IMR-90 (cell line): ENCODE results near the gene SYVN1. TPM values are rescaled to one million over a fixed set of nuclear protein-coding genes. Genes with fewer than 3 reads are reported as not detected.
A peak's percentile ranks its signal among the peaks of the same experiment; 100 is the strongest.

Experiments used
- ATAC-seq: fragments of 200-7000 bp; cut with Tn5 transposase; 2 replicates; pipeline ENCODE4 v1.9.1; 2020; ENCODE audit warnings: low read depth, mild to moderate bottlenecking, moderate library complexity
- BruUV-seq: library from RNA; stranded (reverse); fragments of 400-500 nt; replicated peaks from 2 replicates; lab custom pipeline; 2021; lab: Mats Ljungman, UMichigan
- CTCF ChIA-PET: fragments of 300-600 bp; formaldehyde crosslinking; extraction: SDS; loops from one replicate; lab custom pipeline; 2021; ENCODE audit warnings: antibody characterized with exemption; lab: Yijun Ruan, JAX
- POLR2A ChIA-PET: fragments of 300-600 bp; sonication (Branson Sonifier 250); formaldehyde crosslinking; loops from one replicate; lab custom pipeline; 2022; ENCODE audit warnings: antibody characterized with exemption; ENCODE audit not compliant: unreplicated experiment; lab: Charles Lee
- DNase-seq: peaks from one replicate; pipeline ENCODE4 v3.0.0; 2013
- H2AFZ ChIP-seq: replicated peaks from 2 replicates; pipeline ENCODE3; 2013; ENCODE audit warnings: low read length, mild to moderate bottlenecking; ENCODE audit not compliant: poor library complexity
- H2AK5ac ChIP-seq: 2 replicates; pipeline ENCODE4 v1.6.1; 2013; ENCODE audit warnings: low read depth, low read length, inconsistent platforms
- H2AK9ac ChIP-seq: replicated peaks from 2 replicates; pipeline ENCODE3; 2013; ENCODE audit warnings: mild to moderate bottlenecking, low read depth, low read length, moderate library complexity; ENCODE audit not compliant: poor library complexity
- H2BK120ac ChIP-seq: 2 replicates; pipeline ENCODE4 v1.6.1; 2013; ENCODE audit warnings: low read depth, low read length, inconsistent platforms
- H2BK15ac ChIP-seq: 3 replicates; pipeline ENCODE4 v1.6.1; 2013; ENCODE audit warnings: low read depth, low read length, inconsistent platforms
- H2BK20ac ChIP-seq: 2 replicates; pipeline ENCODE4 v1.6.1; 2013; ENCODE audit warnings: low read depth, mild to moderate bottlenecking, inconsistent platforms, low read length, moderate library complexity
- H2BK5ac ChIP-seq: 2 replicates; pipeline ENCODE4 v1.6.1; 2013; ENCODE audit warnings: mild to moderate bottlenecking, low read depth, low read length, inconsistent platforms; ENCODE audit not compliant: poor library complexity, severe bottlenecking
- H3K14ac ChIP-seq: replicated peaks from 2 replicates; pipeline ENCODE4 v1.6.1; 2013; ENCODE audit warnings: low read depth, low read length, inconsistent platforms
- H3K18ac ChIP-seq: 2 replicates; pipeline ENCODE4 v1.6.1; 2013; ENCODE audit warnings: low read depth, low read length, control low read depth
- H3K23ac ChIP-seq: 2 replicates; pipeline ENCODE4 v1.6.1; 2013; ENCODE audit warnings: low read depth, low read length, inconsistent platforms
- H3K27ac ChIP-seq: 2 replicates; pipeline ENCODE4 v1.5.1; 2013; ENCODE audit warnings: mild to moderate bottlenecking, control low read depth, low read length; ENCODE audit not compliant: insufficient read depth
- H3K27me3 ChIP-seq: 2 replicates; pipeline ENCODE4 v1.6.1; 2013; ENCODE audit warnings: low read length; ENCODE audit not compliant: control insufficient read depth, insufficient read depth
- H3K36me3 ChIP-seq: 2 replicates; pipeline ENCODE4 v1.6.1; 2013; ENCODE audit warnings: low read length, mixed read lengths; ENCODE audit not compliant: control insufficient read depth, insufficient read depth
- H3K4ac ChIP-seq: 2 replicates; pipeline ENCODE4 v1.6.1; 2013; ENCODE audit warnings: low read depth, low read length, inconsistent platforms
- H3K4me1 ChIP-seq: 2 replicates; pipeline ENCODE4 v1.6.1; 2013; ENCODE audit warnings: low read length, mixed read lengths; ENCODE audit not compliant: control insufficient read depth, insufficient read depth
- H3K4me2 ChIP-seq: 2 replicates; pipeline ENCODE4 v1.6.1; 2013; ENCODE audit warnings: low read depth, mild to moderate bottlenecking, control low read depth, low read length, moderate library complexity
- H3K4me3 ChIP-seq: 2 replicates; pipeline ENCODE4 v1.5.1; 2013; ENCODE audit warnings: low read depth, mild to moderate bottlenecking, control low read depth, low read length, moderate library complexity; ENCODE audit not compliant: insufficient read depth
- H3K56ac ChIP-seq: 2 replicates; pipeline ENCODE4 v1.6.1; 2013; ENCODE audit warnings: low read length, inconsistent platforms; ENCODE audit not compliant: insufficient read depth; ENCODE audit errors: extremely low read depth
- H3K79me1 ChIP-seq, 2 experiments: 2 replicates each; pipeline ENCODE4 v1.6.1; 2013; ENCODE audit warnings: low read length in 2 of 2, inconsistent platforms in 1 of 2, low read depth in 1 of 2
- H3K9ac ChIP-seq: 2 replicates; pipeline ENCODE4 v1.6.1; 2013; ENCODE audit warnings: low read depth, low read length, control low read depth
- H3K9me1 ChIP-seq: 2 replicates; pipeline ENCODE4 v1.6.1; 2013; ENCODE audit warnings: low read length, inconsistent platforms; ENCODE audit not compliant: insufficient read depth
- H3K9me3 ChIP-seq: 2 replicates; pipeline ENCODE4 v1.6.1; 2013; ENCODE audit warnings: low read length; ENCODE audit not compliant: control insufficient read depth, insufficient read depth
- H4K20me1 ChIP-seq: 2 replicates; pipeline ENCODE4 v1.6.1; 2013; ENCODE audit warnings: low read length, inconsistent platforms; ENCODE audit not compliant: insufficient read depth
- H4K5ac ChIP-seq: 2 replicates; pipeline ENCODE4 v1.6.1; 2013; ENCODE audit warnings: mild to moderate bottlenecking, low read depth, low read length, control low read depth
- H4K8ac ChIP-seq, 2 experiments: 2 replicates each; pipeline ENCODE4 v1.6.1; 2013; ENCODE audit warnings: low read depth in 2 of 2, low read length in 2 of 2, control low read depth in 1 of 2, inconsistent platforms in 1 of 2
- H4K91ac ChIP-seq: 2 replicates; pipeline ENCODE4 v1.6.1; 2013; ENCODE audit warnings: low read depth, low read length, inconsistent platforms; ENCODE audit not compliant: insufficient read depth
- CHD1 ChIP-seq: IDR thresholded peaks from 2 replicates; pipeline ENCODE4 v1.6.1; 2012; ENCODE audit warnings: low read depth, low read length, improper control_type of control experiment
- FOS ChIP-seq: fragments of 150-350 bp; IDR thresholded peaks from 2 replicates; pipeline ENCODE4 v1.6.1; 2016; ENCODE audit warnings: low read depth, low read length
- MAFK ChIP-seq: IDR thresholded peaks from 2 replicates; pipeline ENCODE4 v1.6.1; 2012; ENCODE audit warnings: low read depth, low read length, improper control_type of control experiment
- MAZ ChIP-seq: IDR thresholded peaks from 2 replicates; pipeline ENCODE4 v1.6.1; 2012; ENCODE audit warnings: low read depth, mild to moderate bottlenecking, low read length, improper control_type of control experiment, moderate library complexity, borderline replicate concordance
- NFE2L2 ChIP-seq: fragments of 150-350 bp; IDR thresholded peaks from 2 replicates; pipeline ENCODE4 v1.6.1; 2016; ENCODE audit warnings: low read depth, mild to moderate bottlenecking, low read length
- POLR2A ChIP-seq: IDR thresholded peaks from 2 replicates; pipeline ENCODE4 v1.6.1; 2012; ENCODE audit warnings: mild to moderate bottlenecking, low read depth, low read length
- RCOR1 ChIP-seq: IDR thresholded peaks from 2 replicates; pipeline ENCODE4 v1.6.1; 2012; ENCODE audit warnings: mild to moderate bottlenecking, low read length, improper control_type of control experiment; ENCODE audit not compliant: insufficient replicate concordance
- RFX5 ChIP-seq: IDR thresholded peaks from 2 replicates; pipeline ENCODE4 v1.8.0; 2012; ENCODE audit warnings: low read depth, mild to moderate bottlenecking, low read length, moderate library complexity
- WGBS, 2 experiments: methylation state at CpG; one replicate each; pipeline versions ENCODE4 v1.1.5 to v1.1.7; 2013; ENCODE audit warnings: missing lambda C conversion rate in 2 of 2; ENCODE audit not compliant: insufficient read length in 1 of 2; ENCODE audit errors: extremely low coverage in 2 of 2; 5-methylcytosine and 5-hydroxymethylcytosine counted together
- dilution Hi-C: fragments of 300-500 bp; cut with HindIII; formaldehyde crosslinking; loops from one replicate; pipeline ENCODE4 v1.14.3; 2018; ENCODE audit warnings: low sequenced_read_pairs; ENCODE audit not compliant: unreplicated experiment
- in situ Hi-C: fragments of 300-500 bp; cut with MboI; formaldehyde crosslinking; loops from 3 replicates; pipeline ENCODE4 v1.14.3; 2019; ENCODE audit warnings: low sequenced_read_pairs, inconsistent platforms, mixed read lengths
- intact Hi-C: fragments of 100-400 bp; cut with micrococcal nuclease; formaldehyde crosslinking; loops from 2 replicates; pipeline ENCODE4 v1.10.0; 2022
- polyA plus RNA-seq, 3 experiments: library from polyadenylated mRNA; depleted of rRNA; stranded (reverse); fragments of >200 nt; gene quantifications; 2 replicates each; pipeline ENCODE4 v1.2.3, GENCODE V29; 2012; ENCODE audit warnings: low replicate concordance in 1 of 3
- total RNA-seq: library from RNA; depleted of rRNA; stranded (reverse); fragments of >200 nt; gene quantifications from 2 replicates; pipeline ENCODE4 v1.2.3, GENCODE V29; 2012

SYVN1 gene
- total and polyA plus RNA-seq, 2 of the 4 experiments (the other 2 are of a cell fraction) = 9.5 to 52.9 TPM

DNA sequence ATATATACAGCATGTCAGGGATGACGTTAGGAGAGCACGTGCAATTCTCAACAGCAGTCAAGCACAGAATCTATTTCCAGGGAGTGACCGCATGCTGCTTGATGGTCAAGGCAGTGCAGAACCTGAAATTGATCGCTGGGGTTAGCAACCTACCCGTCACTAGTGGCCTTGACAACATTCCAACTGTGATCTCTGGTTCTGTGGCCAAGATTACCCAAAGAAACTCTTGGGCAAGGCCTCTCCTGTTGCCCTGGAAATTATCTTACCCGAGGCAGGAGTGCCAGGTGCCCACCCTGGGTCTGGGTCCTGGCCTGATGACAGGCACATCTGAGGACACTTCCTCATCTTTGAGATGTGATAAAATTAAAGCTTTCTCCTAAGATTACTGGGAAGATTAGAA lies 20.5 kb downstream of the SYVN1 start:
- Histone ChIP-seq H2BK5ac (no peak overlapping the region), H3K18ac (no peak overlapping the region), H3K56ac (no peak overlapping the region), H3K9me3 (no peaks in the 10 kb centered on the region), H3K79me1 (peaks cover 0 to 29% of the 10 kb centered on the region in 2 experiments), H3K27ac (no peak overlapping the region), H4K5ac (no peak overlapping the region), H2AK9ac (peak overlapping the region; percentile 67), H3K9ac (no peak overlapping the region), H2BK15ac (no peak overlapping the region), H2BK20ac (no peak overlapping the region), H3K4me2 (no peak overlapping the region), H2AK5ac (no peak overlapping the region), H3K4ac (no peak overlapping the region), H3K36me3 (peaks cover 10% of the 10 kb centered on the region), H4K20me1 (peaks cover 11% of the 10 kb centered on the region; the same call in 1 of the 2 replicates), H3K4me1 (peaks cover 20% of the 10 kb centered on the region), H2AFZ (no peak overlapping the region), H3K23ac (no peak overlapping the region), H3K14ac (no peak overlapping the region), H4K91ac (no peak overlapping the region), H2BK120ac (no peak overlapping the region), H4K8ac (no peak overlapping the region), H3K4me3 (no peak overlapping the region), H3K27me3 (no peaks in the 10 kb centered on the region), H3K9me1 (0 out of 2 replicates have a peak, but pooled peaks cover 2% of the 10 kb centered on the region)
- BruUV-seq = no TSS peak
- ChIA-PET CTCF (interaction anchor here (0.6 kb wide), 1 partner anchor 598 kb away, joined by 3 read pairs; no protein-coding TSS in a partner anchor), POLR2A (no interaction called here)
- in situ Hi-C loops = no loop called here
- dilution Hi-C loops = no loop called here
- DNase-seq (no peak), ATAC-seq (no peak)
- intact Hi-C loops = loop anchor here (5.0 kb wide), 1 partner anchor 138 kb away; no protein-coding TSS in a partner anchor
- 97% methylated on average over 3 of the region's 6 CpGs; no CpG with 5 or more reads in 1 of the 2 experiments for WGBS, 2 experiments
- no peak for TF ChIP-seq RFX5
- TF ChIP-seq NFE2L2 = no peak
- no peak for TF ChIP-seq MAZ
- TF ChIP-seq POLR2A = no peak
- TF ChIP-seq CHD1 = no peak
- TF ChIP-seq RCOR1 = no peak
- no peak for TF ChIP-seq MAFK
- TF ChIP-seq FOS = no peak
